Duodenal mucosa (tissue), 2 donors: ENCODE results near the gene LRRC75B.
"Not testable (repeated sequence)": the region's sequence is repeated elsewhere in the genome, so short reads cannot be mapped to it uniquely, and the experiment has no call there.

Experiments used
- H3K27ac ChIP-seq: one replicate; pipeline ENCODE4 v1.7.0; 2013; ENCODE audit warnings: low read depth, low read length
- H3K27me3 ChIP-seq, 2 donors: one replicate each; pipeline ENCODE4 v1.7.0; 2013; ENCODE audit warnings: low read length in 2 of 2, control low read depth in 1 of 2; ENCODE audit not compliant: insufficient read depth in 2 of 2, control insufficient read depth in 1 of 2
- H3K36me3 ChIP-seq, 2 donors: one replicate each; pipeline ENCODE4 v1.7.0; 2013; ENCODE audit warnings: low read length in 2 of 2, control low read depth in 1 of 2; ENCODE audit not compliant: insufficient read depth in 2 of 2, control insufficient read depth in 1 of 2
- H3K4me1 ChIP-seq, 2 donors: one replicate each; pipeline ENCODE4 v1.7.0; 2013; ENCODE audit warnings: low read length in 2 of 2, control low read depth in 1 of 2; ENCODE audit not compliant: insufficient read depth in 2 of 2, control insufficient read depth in 1 of 2
- H3K4me3 ChIP-seq, 2 donors: one replicate each; pipeline ENCODE4 v1.7.0; 2013; ENCODE audit warnings: low read length in 2 of 2, low read depth in 1 of 2
- H3K9ac ChIP-seq, 2 donors: one replicate each; pipeline ENCODE4 v1.7.0; 2013; ENCODE audit warnings: low read length in 2 of 2, low read depth in 1 of 2
- H3K9me3 ChIP-seq, 2 donors: one replicate each; pipeline ENCODE4 v1.7.0; 2013; ENCODE audit warnings: low read length in 2 of 2, control low read depth in 1 of 2; ENCODE audit not compliant: control insufficient read depth in 1 of 2

Gene LRRC75B

DNA sequence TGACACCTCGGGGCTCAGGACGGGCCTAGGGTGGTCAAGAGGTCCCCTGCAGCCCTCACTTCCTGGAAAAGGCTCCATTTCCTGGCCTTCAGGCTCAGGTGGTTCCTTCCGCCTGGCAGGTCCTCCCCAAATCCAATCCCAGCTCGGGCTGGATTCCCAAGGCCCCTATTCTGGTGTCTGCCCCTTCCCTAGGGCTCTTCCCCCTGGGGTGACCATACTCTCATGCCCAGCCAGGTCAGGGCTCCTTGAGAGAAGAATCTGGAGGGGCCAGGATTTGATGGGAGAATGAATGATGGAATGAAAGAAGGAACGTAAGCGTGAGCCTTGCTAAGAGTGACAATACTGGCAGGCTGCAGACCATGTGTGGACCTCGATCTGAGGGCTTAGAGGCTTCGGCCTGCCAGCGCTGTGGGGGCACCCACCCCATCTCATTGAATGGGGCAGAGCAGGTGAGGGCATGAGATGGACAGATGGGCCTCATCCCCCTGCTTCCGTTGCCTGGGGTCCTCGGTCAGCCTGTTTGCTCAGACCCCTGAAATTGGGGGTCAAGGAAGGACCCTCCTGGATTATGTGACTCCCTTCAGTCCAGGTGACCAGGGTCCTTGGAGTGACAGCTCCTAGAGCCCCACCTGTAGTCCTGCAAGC, 9.4 kb upstream of the LRRC75B start:
- H3K9me3 ChIP-seq, H3K4me3 ChIP-seq, H3K27me3 ChIP-seq, H3K27ac ChIP-seq, H3K36me3 ChIP-seq: not testable (repeated sequence)
- H3K4me1 ChIP-seq: peaks cover 25 to 27% of the 10 kb centered on the region in 2 donors
- peak overlapping the region in 1 of 2 donors; percentile 6 for H3K9ac ChIP-seq

DNA sequence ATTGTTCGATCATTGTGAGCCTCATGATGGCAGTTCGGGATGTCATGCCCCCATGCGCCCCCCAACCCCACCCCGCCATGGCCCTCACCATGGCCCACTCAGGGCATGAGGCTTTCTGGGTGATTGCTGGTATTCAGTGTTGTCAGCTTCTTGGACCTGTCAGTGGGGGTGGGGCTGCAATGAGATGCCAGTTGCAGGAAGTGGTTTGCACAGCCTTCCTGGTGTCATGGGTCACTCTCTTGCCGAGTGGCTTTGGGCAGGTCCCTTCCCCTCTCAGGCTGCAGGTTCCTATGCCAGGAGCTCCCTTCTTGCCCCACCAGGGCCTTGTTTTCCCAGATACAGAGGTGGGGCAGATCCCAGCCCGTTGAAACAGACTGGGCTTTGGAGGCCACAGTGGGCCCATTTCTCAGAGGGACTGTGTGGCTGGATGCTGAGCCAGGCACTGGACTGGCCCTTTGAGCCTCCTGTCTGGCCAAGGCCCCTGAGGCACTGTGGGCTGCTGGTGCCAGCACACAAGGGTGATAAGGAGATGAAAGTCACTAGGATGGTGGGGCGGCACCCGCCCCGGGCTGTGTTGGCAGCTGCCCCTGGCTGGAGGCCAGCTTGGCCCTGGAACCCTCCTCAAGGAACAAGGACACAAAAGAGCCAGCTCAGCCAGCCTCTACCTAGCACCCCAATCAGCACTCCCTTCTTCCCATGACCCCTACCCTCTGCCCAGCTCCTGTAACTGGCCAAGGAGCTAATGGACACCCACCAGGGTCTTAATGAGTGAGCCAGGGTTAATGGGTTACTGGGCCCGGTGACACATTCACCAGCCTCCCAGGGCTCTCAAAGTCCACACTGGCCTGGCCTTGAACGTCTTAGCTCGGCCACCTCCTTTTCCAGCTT, 8.6 kb upstream of the LRRC75B start:
- Histone ChIP-seq H3K4me3 (no peak overlapping the region), H3K27me3 (no peaks in the 10 kb centered on the region), H3K9ac (peak overlapping the region in 1 of 2 donors; percentile 6), H3K27ac (no peak overlapping the region), H3K36me3 (no peaks in the 10 kb centered on the region), H3K9me3 (no peaks in the 10 kb centered on the region), H3K4me1 (peaks cover 24% of the 10 kb centered on the region in 2 donors)

DNA sequence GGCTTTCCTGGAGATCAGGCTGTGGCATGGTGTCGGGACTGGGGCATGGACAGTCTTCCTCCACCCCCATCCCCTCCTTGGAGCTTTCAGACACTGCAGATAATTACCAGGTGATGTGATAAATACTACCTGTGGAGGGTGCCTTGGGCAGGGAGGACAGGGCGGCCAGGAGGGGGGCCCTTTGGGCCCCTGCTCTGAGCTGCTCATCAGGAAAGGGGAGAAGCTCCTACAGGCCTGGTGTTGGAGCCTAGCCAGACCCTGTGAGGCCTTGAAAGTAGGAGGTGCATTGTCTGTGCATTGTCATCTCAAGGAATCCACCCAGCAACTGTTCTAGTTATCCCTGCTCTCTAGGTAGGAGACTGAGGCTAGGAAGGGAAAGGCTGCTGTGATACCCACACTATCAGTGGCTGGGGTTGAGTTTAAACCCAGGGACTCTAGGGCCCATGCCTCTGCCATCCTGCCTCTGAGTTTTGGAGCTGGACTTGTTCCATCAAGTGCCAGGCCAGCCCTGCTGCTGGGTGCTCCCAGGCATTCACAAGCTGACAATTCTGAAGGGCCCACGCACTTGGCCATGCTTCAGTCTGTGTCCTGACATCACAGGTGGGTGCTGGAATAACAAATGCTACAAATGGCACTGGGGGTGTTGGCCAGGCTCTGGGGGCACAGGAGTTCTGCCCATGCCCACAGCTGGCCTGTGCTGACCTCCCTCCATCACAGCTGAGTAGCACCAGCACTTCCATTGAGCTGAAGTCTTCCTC, 7.3 kb upstream of the LRRC75B start:
- peaks cover 21 to 22% of the 10 kb centered on the region in 2 donors for H3K4me1 ChIP-seq

DNA sequence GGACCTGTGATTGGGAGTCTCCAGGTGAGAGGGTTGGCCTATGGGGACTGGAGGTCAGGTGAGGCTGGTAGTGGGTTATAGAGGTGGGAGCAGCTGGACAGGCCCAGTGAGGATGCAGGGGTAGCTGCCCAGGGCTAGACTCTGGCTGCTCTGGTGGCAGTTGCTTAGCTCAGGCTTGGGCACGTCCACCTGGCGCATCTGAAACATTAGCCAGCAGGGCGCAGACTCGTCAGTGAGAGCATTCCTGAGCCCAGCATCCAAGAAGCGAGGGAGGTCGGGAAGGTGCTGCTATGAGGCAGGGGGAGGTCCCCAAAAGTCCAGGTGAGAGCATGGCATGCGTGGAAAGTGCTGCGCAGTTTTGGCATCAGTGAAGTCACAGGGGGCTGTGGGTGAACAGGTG, 6.6 kb upstream of the LRRC75B start:
- Histone ChIP-seq H3K4me3 (no peak overlapping the region), H3K27ac (no peak overlapping the region), H3K27me3 (no peaks in the 10 kb centered on the region), H3K36me3 (no peaks in the 10 kb centered on the region), H3K9me3 (no peaks in the 10 kb centered on the region), H3K4me1 (peaks cover 21 to 24% of the 10 kb centered on the region in 2 donors), H3K9ac (no peak overlapping the region)

More for the DNA sequence above, 7.3 kb upstream of the LRRC75B start:
- H3K4me3 ChIP-seq, H3K36me3 ChIP-seq, H3K27ac ChIP-seq, H3K27me3 ChIP-seq, H3K9ac ChIP-seq, H3K9me3 ChIP-seq: not testable (repeated sequence)

DNA sequence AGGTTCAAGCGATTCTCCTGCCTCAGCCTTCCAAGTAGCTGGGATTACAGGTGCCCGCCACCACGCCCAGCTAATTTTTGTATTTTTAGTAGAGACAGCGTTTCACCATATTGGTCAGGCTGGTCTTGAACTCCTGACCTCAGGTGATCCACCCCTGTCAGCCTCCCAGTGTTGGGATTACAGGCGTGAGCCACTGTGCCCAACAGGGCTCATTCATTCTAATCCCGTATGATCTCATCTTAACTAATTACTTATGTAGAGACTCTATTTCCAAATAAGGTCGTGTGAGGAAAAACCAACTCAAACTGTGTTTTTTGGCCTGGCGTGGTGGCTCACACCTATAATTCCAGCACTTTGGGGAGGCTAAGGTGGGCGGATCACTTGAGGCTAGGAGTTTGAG, 4.2 kb upstream of the LRRC75B start:
- H3K4me1 ChIP-seq: peaks cover 22 to 39% of the 10 kb centered on the region in 2 donors
- H3K9ac ChIP-seq, H3K27me3 ChIP-seq, H3K9me3 ChIP-seq, H3K36me3 ChIP-seq, H3K27ac ChIP-seq, H3K4me3 ChIP-seq: not testable (repeated sequence)

DNA sequence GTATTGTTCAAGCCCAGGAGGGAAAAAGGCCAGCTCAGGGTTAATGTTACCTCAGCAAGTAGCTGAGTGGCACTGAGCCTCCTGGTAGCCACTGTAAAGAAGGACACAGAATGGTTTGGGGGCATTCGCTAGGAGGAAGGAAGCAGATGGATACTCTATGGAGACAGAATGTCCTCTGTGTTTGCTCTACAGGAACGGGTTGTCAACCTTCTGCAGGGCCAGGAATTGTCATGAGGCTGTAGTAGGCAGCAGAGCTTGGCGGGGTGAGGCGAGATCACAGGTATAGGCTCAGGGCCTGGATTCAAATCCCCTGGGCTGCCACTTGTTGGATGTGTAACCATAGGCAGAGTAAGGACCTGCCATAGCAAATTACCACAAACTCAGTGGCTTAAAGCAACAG, 3.0 kb upstream of the LRRC75B start:
- Histone ChIP-seq H3K36me3 (no peaks in the 10 kb centered on the region), H3K4me1 (peaks cover 11 to 30% of the 10 kb centered on the region in 2 donors), H3K4me3 (no peak overlapping the region), H3K27me3 (no peaks in the 10 kb centered on the region), H3K27ac (no peak overlapping the region), H3K9me3 (no peaks in the 10 kb centered on the region), H3K9ac (no peak overlapping the region)

DNA sequence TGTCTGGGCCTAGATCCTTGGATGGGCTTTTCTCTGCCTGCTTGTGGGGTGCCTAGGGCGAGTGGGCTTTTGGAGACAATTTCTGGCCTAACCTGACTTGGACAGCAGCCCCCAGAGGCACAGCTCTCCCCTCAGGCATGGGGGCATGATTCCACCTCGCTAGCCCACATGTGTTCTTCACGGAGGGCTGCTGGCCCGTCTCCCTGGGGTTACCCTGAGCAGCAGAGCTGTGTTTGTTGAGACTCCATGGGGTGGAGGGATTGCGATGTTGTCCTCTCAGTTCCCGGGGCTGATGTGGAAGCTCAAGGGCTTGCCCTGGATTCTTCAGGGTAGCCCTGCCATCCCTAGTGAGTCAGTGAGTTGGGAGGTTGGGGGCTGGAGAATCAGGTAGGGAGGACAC, 2.4 kb upstream of the LRRC75B start:
- H3K27me3 ChIP-seq: no peaks in the 10 kb centered on the region
- no peaks in the 10 kb centered on the region for H3K36me3 ChIP-seq
- no peak overlapping the region for H3K27ac ChIP-seq
- no peak overlapping the region for H3K9ac ChIP-seq
- no peaks in the 10 kb centered on the region for H3K9me3 ChIP-seq
- H3K4me3 ChIP-seq: no peak overlapping the region
- peaks cover 10 to 25% of the 10 kb centered on the region in 2 donors for H3K4me1 ChIP-seq

DNA sequence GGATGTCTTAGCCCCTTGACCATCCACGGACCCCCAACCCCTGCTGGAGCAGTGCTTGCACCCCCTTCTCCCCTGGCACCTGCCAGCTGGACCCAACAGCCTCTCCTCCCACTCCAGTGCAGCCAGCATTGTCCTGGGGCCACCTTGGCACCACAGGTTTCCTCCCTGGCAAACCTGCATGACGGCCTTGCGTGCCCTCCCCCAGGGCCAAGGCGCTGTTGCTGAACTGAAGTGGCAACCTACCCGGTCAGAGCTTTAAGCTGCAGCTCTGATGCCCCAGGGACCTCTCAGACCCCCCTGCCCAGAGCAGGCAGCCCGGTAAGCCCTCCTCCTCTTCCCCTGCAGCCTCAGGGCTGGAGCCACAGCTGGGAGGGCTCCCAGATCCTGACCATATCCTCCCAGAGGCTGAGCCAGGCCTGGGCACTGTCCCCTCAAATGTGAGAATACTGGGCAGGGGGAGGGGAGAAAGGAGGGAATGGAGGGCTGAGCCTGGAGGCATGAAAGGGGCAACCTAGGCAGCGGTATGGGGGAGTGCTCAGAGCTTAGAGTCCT, 1.8 kb upstream of the LRRC75B start:
- Histone ChIP-seq H3K27ac (no peak overlapping the region), H3K36me3 (no peaks in the 10 kb centered on the region), H3K9ac (peak overlapping the region in 1 of 2 donors; percentile 47), H3K4me3 (no peak overlapping the region), H3K27me3 (no peaks in the 10 kb centered on the region), H3K4me1 (peaks cover 10 to 25% of the 10 kb centered on the region in 2 donors), H3K9me3 (no peaks in the 10 kb centered on the region)

DNA sequence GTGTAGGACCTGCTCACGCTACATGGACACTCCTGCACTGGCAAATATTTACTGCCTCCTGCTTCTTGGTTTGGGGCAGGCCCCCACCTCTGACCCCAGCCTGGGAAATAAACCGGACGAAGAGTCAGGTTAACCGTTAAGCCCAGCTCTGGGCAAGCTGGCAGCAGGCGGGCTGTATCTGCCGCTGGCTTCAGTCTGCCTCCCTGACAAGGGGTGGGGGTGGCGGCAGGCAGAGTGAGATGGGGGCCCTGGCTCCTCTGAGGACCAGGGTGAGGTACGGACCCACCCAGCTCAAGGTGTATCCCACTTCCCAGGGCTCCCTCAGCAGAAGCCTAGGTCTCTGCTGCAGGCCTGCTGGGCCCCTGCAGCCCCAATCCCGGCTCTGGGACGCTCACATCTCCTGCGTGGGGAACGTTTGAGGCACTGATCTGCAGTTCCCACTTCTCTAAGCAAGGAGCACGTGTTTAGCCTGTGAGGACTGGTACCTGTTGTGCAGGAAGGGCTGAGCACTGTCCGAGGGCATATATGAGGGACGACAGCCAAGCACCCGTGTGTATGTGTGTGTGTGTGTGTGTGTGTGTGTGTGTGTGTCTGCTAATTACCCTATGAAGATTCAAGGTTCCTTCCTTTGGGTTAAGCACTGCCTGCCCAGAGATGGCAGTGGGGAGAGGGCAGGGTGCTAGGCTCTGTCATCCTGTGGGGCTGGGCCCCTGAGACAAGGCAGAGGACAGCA, 1.1 kb upstream of the LRRC75B start:
- Histone ChIP-seq H3K27ac (peak overlapping the region; percentile 42), H3K27me3 (no peaks in the 10 kb centered on the region)

More for the DNA sequence above, 1.1 kb upstream of the LRRC75B start:
- Histone ChIP-seq H3K9me3 (no peaks in the 10 kb centered on the region), H3K36me3 (no peaks in the 10 kb centered on the region), H3K4me3 (no peak overlapping the region), H3K9ac (peak overlapping the region; percentile 10 to 57), H3K4me1 (peaks cover 10 to 25% of the 10 kb centered on the region in 2 donors)
